SU-DHL-6 (cell line): ENCODE measurements around the gene HTR3B.

Source experiments
- EZH2phosphoT487 ChIP-seq: fragments of 200-600 bp; sonication (generic), shearing (Covaris generic); conservative IDR thresholded peaks from 2 replicates; pipeline ENCODE4 v1.6.1; 2018; ENCODE audit warnings: mild to moderate bottlenecking, antibody characterized with exemption, low read length, moderate library complexity, mixed read lengths
- TF ChIP-seq, protein P1 (sequence below): fragments of 200-600 bp; sonication (generic); IDR thresholded peaks from one replicate; pipeline ENCODE4 v1.5.1; 2017; ENCODE audit warnings: antibody characterized with exemption, mild to moderate bottlenecking, low read length, moderate library complexity; ENCODE audit not compliant: insufficient read depth, poor library complexity, severe bottlenecking

DNA sequence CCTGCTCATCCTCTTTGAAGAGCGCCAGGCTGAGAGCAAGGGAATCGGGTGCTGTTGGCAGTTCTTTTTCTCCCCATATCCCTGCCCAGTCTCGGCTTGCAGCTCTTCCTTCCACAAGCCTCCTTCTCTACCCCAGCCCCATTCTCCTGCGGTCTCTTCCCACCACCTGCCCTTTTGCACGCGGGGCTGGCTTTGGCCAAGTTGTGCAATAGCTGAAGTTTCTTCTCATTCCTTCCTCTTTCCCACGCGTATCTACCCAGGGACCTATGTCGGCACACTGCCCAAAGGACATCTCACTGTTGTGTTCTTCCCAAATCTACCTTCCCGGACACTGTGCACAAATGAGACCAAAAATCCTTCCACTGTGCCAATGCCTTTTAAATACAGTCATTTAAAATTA lies 48.0 kb downstream of the HTR3B start:
- TF ChIP-seq, protein P1, sequence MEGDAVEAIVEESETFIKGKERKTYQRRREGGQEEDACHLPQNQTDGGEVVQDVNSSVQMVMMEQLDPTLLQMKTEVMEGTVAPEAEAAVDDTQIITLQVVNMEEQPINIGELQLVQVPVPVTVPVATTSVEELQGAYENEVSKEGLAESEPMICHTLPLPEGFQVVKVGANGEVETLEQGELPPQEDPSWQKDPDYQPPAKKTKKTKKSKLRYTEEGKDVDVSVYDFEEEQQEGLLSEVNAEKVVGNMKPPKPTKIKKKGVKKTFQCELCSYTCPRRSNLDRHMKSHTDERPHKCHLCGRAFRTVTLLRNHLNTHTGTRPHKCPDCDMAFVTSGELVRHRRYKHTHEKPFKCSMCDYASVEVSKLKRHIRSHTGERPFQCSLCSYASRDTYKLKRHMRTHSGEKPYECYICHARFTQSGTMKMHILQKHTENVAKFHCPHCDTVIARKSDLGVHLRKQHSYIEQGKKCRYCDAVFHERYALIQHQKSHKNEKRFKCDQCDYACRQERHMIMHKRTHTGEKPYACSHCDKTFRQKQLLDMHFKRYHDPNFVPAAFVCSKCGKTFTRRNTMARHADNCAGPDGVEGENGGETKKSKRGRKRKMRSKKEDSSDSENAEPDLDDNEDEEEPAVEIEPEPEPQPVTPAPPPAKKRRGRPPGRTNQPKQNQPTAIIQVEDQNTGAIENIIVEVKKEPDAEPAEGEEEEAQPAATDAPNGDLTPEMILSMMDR = no peak
- TF ChIP-seq EZH2phosphoT487 = no peak
